UCSD-AML1 (cell line): ENCODE measurements around the gene TCAF1.
"Not testable (repeated sequence)": the region's sequence is repeated elsewhere in the genome, so short reads cannot be mapped to it uniquely, and the experiment has no call there.

Experiments used
- DNase-seq: peaks from one replicate; lab custom pipeline; 2025; ENCODE audit not compliant: unreplicated experiment; lab: John Stamatoyannopoulos, UW

Gene TCAF1

GRCh38 chr7:143871534-143871933, 30.4 kb downstream of the TCAF1 start:
- not testable (repeated sequence) for DNase-seq

GRCh38 chr7:143857994-143858393, 44.0 kb downstream of the TCAF1 start:
- DNase-seq: not testable (repeated sequence)

- DNase-seq: not testable (repeated sequence)
These were observed 46.5 kb downstream of the TCAF1 start for GRCh38 chr7:143855443-143855842.

- no peak for DNase-seq
These were observed 51.3 kb downstream of the TCAF1 start for GRCh38 chr7:143850682-143851081.

GRCh38 chr7:143849785-143850479, 52.0 kb downstream of the TCAF1 start:
- no peak for DNase-seq

- DNase-seq: no peak
These were observed 53.8 kb downstream of the TCAF1 start for GRCh38 chr7:143848192-143848591.

GRCh38 chr7:143846692-143847091, 55.3 kb downstream of the TCAF1 start:
- DNase-seq: no peak

GRCh38 chr7:143841696-143842095, 60.3 kb downstream of the TCAF1 start:
- DNase-seq: not testable (repeated sequence)

- DNase-seq: not testable (repeated sequence)
These were observed 61.9 kb downstream of the TCAF1 start for GRCh38 chr7:143840062-143840461.

GRCh38 chr7:143837223-143837622, 64.8 kb downstream of the TCAF1 start:
- not testable (repeated sequence) for DNase-seq

GRCh38 chr7:143836622-143837021, 65.4 kb downstream of the TCAF1 start:
- peak; percentile 82 for DNase-seq

GRCh38 chr7:143836088-143836487, 65.9 kb downstream of the TCAF1 start:
- DNase-seq: not testable (repeated sequence)

GRCh38 chr7:143826578-143826977, 75.4 kb downstream of the TCAF1 start:
- DNase-seq: not testable (repeated sequence)

GRCh38 chr7:143824295-143825135, 77.5 kb downstream of the TCAF1 start:
- DNase-seq: not testable (repeated sequence)

GRCh38 chr7:143823634-143824294, 78.2 kb downstream of the TCAF1 start:
- not testable (repeated sequence) for DNase-seq

GRCh38 chr7:143821392-143822277, 80.3 kb downstream of the TCAF1 start:
- DNase-seq: not testable (repeated sequence)

- DNase-seq: not testable (repeated sequence)
These were observed 84.1 kb downstream of the TCAF1 start for GRCh38 chr7:143817873-143818272.

GRCh38 chr7:143816471-143817133, 85.4 kb downstream of the TCAF1 start:
- DNase-seq: not testable (repeated sequence)

- not testable (repeated sequence) for DNase-seq
These were observed 91.3 kb downstream of the TCAF1 start for GRCh38 chr7:143810639-143811038.

- not testable (repeated sequence) for DNase-seq
These were observed 95.3 kb downstream of the TCAF1 start for GRCh38 chr7:143806664-143807071.
